Right lobe of liver (tissue), 4 donors: ENCODE data around the gene IPO13.

ENCODE experiments used
- CTCF ChIP-seq, 4 donors: fragments of 200-600 bp in 3 of 4; fragments of 450-650 bp in 1 of 4; IDR thresholded peaks; one replicate each; pipeline versions ENCODE4 v1.5.1 to v1.8.0; 2016 to 2022; ENCODE audit warnings: antibody characterized with exemption in 4 of 4, mild to moderate bottlenecking in 2 of 4
- POLR2A ChIP-seq: fragments of 450-650 bp; IDR thresholded peaks from one replicate; pipeline ENCODE4 v1.6.1; 2017; ENCODE audit warnings: antibody characterized with exemption, mild to moderate bottlenecking
- donor health status: DM: no; HTN: no; CAD: no.
- donor health status: DM: no; HTN: no; CAD: no.
- donor health status: DM: no; HTN: yes; CAD: no.

DNA sequence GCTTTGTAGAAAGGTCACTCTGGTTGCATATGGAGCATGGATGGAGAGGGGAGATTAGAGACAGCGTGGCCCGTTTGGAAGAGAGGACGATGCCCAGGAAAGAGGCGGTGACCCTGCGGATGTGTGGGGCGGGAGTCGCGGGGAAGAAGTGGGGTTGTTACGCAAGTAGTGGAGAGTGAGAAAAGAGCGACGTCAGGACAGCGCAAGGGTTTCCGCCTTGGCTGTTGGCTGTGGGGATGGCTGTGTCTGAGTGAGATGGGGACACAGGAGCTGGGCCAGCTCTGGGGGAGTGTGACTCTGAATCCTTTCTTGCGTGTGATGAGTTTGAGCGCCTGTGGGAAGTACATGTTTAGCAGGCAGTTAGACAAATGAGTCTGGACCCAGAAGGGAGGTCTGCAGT, 36.1 kb downstream of the IPO13 start:
- no peak for TF ChIP-seq POLR2A
- TF ChIP-seq CTCF (IDR thresholded peaks at IDR 0.05) = no peak
